Sigmoid colon (tissue), 7 donors: ENCODE data around the gene MYH14. TPM values are rescaled to one million over a fixed set of nuclear protein-coding genes. Genes with fewer than 3 reads are reported as not detected.

Experiments
- DNase-seq: peaks from one replicate; pipeline ENCODE4 v3.0.0-alpha.2; 2019
- H3K27ac ChIP-seq, 4 donors: fragments of 200-600 bp; sonication (generic); one replicate each; pipeline ENCODE4 v1.5.1; 2016 to 2019; ENCODE audit warnings: mild to moderate bottlenecking in 1 of 4
- H3K27me3 ChIP-seq, 3 donors: fragments of 200-600 bp; sonication (generic); one replicate each; pipeline ENCODE4 v1.5.1; 2019; ENCODE audit warnings: mild to moderate bottlenecking in 1 of 3
- H3K36me3 ChIP-seq, 4 donors: fragments of 200-600 bp; sonication (generic); one replicate each; pipeline ENCODE4 v1.5.1; 2016 to 2019
- H3K4me1 ChIP-seq, 4 donors: fragments of 200-600 bp; sonication (generic); one replicate each; pipeline ENCODE4 v1.5.1; 2017 to 2019
- H3K4me3 ChIP-seq, 4 donors: fragments of 200-600 bp; sonication (generic); one replicate each; pipeline ENCODE4 v1.5.1; 2017 to 2019; ENCODE audit warnings: mild to moderate bottlenecking in 2 of 4, moderate library complexity in 1 of 4
- H3K9me3 ChIP-seq, 4 donors: fragments of 200-600 bp in 3 of 4; sonication (generic) in 3 of 4; one replicate each; pipeline versions ENCODE4 v1.5.1 to v1.6.1; 2013 to 2019
- EP300 ChIP-seq, 4 donors: sonication (generic); formaldehyde crosslinking; IDR thresholded peaks; one replicate each; pipeline ENCODE4 v1.6.1; 2017; ENCODE audit warnings: antibody characterized with exemption in 4 of 4
- POLR2A ChIP-seq, 2 donors: fragments of 450-650 bp; IDR thresholded peaks; one replicate each; pipeline ENCODE4 v1.6.1; 2016; ENCODE audit warnings: antibody characterized with exemption in 2 of 2, mild to moderate bottlenecking in 2 of 2, moderate library complexity in 2 of 2
- POLR2AphosphoS5 ChIP-seq, 4 donors: sonication (generic); formaldehyde crosslinking; IDR thresholded peaks; one replicate each; pipeline ENCODE4 v1.6.1; 2017; ENCODE audit warnings: antibody characterized with exemption in 4 of 4
- WGBS, 2 donors: extraction: QIAGEN DNeasy Blood & Tissue Kit; methylation state at CpG; one replicate each; pipeline ENCODE4 v1.1.7; 2013; 5-methylcytosine and 5-hydroxymethylcytosine counted together
- intact Hi-C: fragments of 100-400 bp; cut with DNase I; formaldehyde crosslinking; loops from one replicate; pipeline ENCODE4 v1.15.1; 2023
- polyA plus RNA-seq, 3 donors: library from polyadenylated mRNA; stranded (reverse); fragments of 200-250 nt; gene quantifications; one replicate each; pipeline ENCODE4 v1.2.3, GENCODE V29; 2013
- total RNA-seq, 4 donors: library from RNA; depleted of rRNA; stranded (reverse); fragments of >200 nt; gene quantifications; one replicate each; pipeline ENCODE4 v1.1.0, GENCODE V29; 2016
- TF ChIP-seq, protein P1 (sequence below), 4 experiments: fragments of 450-650 bp in 3 of 4; fragments of 200-600 bp in 1 of 4; IDR thresholded peaks; one replicate each; pipeline ENCODE4 v1.5.1; 2016 to 2019; ENCODE audit warnings: antibody characterized with exemption in 4 of 4, mild to moderate bottlenecking in 3 of 4, moderate library complexity in 2 of 4
- donor health status: healthy with polysubstance abuse.
- donor health status: Bipolar disorder and iron deficiency.
- donor health status: healthy.

MYH14 gene
- total and polyA plus RNA-seq, 7 donors: 0.16 to 479 (median 3.9) TPM

- intact Hi-C loops: no loop called here
- DNase-seq: no peak
- Histone ChIP-seq H3K9me3 (no peaks in the 10 kb centered on the region), H3K4me1 (no peaks in the 10 kb centered on the region), H3K36me3 (no peaks in the 10 kb centered on the region), H3K27ac (peak overlapping the region in 1 of 4 donors; percentile 12), H3K4me3 (no peak overlapping the region), H3K27me3 (peaks cover 0 to 23% (median 0%) of the 10 kb centered on the region in 3 donors)
- 6 to 51% methylated on average over 8 of the region's 8 CpGs for WGBS, 2 donors
- TF ChIP-seq EP300 (IDR thresholded peaks at IDR 0.05) (no peak), POLR2AphosphoS5 (IDR thresholded peaks at IDR 0.05) (no peak), POLR2A (IDR thresholded peaks at IDR 0.05) (no peak)
- TF ChIP-seq, protein P1, sequence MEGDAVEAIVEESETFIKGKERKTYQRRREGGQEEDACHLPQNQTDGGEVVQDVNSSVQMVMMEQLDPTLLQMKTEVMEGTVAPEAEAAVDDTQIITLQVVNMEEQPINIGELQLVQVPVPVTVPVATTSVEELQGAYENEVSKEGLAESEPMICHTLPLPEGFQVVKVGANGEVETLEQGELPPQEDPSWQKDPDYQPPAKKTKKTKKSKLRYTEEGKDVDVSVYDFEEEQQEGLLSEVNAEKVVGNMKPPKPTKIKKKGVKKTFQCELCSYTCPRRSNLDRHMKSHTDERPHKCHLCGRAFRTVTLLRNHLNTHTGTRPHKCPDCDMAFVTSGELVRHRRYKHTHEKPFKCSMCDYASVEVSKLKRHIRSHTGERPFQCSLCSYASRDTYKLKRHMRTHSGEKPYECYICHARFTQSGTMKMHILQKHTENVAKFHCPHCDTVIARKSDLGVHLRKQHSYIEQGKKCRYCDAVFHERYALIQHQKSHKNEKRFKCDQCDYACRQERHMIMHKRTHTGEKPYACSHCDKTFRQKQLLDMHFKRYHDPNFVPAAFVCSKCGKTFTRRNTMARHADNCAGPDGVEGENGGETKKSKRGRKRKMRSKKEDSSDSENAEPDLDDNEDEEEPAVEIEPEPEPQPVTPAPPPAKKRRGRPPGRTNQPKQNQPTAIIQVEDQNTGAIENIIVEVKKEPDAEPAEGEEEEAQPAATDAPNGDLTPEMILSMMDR (IDR thresholded peaks at IDR 0.05): no peak
Observed at GRCh38 chr19:50190439-50190891, 13.0 kb upstream of the MYH14 start.

DNA sequence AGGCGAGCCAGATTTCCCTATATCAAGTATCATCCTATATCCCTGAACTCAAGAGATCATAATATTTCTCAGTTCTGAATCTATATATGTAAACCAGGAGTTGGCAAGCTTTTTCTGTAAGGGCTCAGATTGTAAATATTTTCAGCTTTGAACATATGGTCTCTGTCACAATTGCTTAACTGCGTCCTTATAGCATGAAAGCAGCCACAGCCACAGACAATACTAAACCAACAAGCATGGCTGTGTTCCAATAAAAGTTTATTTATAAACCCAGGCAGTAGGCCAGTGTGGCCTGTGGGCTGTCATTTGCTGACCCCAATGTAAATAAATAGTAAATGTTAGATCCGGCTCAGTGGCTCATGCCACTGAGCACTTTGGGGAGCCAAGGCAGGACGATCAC lies 12.2 kb upstream of the MYH14 start:
- no peaks in the 10 kb centered on the region for H3K9me3 ChIP-seq
- 8 to 46% methylated on average over 4 of the region's 4 CpGs for WGBS, 2 donors
- no peaks in the 10 kb centered on the region for H3K4me1 ChIP-seq
- no peak overlapping the region for H3K4me3 ChIP-seq
- H3K36me3 ChIP-seq: no peaks in the 10 kb centered on the region
- intact Hi-C loops: no loop called here
- TF ChIP-seq POLR2A (IDR thresholded peaks at IDR 0.05) (no peak), POLR2AphosphoS5 (IDR thresholded peaks at IDR 0.05) (no peak), EP300 (IDR thresholded peaks at IDR 0.05) (no peak)
- TF ChIP-seq, protein P1 (IDR thresholded peaks at IDR 0.05): no peak
- no peak overlapping the region for H3K27ac ChIP-seq
- DNase-seq: no peak
- peaks cover 0 to 29% (median 0%) of the 10 kb centered on the region in 3 donors for H3K27me3 ChIP-seq

GRCh38 chr19:50192463-50193211 lies 10.8 kb upstream of the MYH14 start:
- peaks cover 0 to 38% (median 0%) of the 10 kb centered on the region in 3 donors for H3K27me3 ChIP-seq
- H3K4me1 ChIP-seq: no peaks in the 10 kb centered on the region
- WGBS, 2 donors: 64 to 68% methylated on average over 13 of the region's 13 CpGs
- no peak overlapping the region for H3K4me3 ChIP-seq
- DNase-seq: no peak
- TF ChIP-seq, protein P1 (IDR thresholded peaks at IDR 0.05): no peak
- TF ChIP-seq POLR2A (IDR thresholded peaks at IDR 0.05) (no peak), POLR2AphosphoS5 (IDR thresholded peaks at IDR 0.05) (no peak), EP300 (IDR thresholded peaks at IDR 0.05) (no peak)
- no peak overlapping the region for H3K27ac ChIP-seq
- H3K9me3 ChIP-seq: no peaks in the 10 kb centered on the region
- H3K36me3 ChIP-seq: no peaks in the 10 kb centered on the region
- intact Hi-C loops: no loop called here

DNA sequence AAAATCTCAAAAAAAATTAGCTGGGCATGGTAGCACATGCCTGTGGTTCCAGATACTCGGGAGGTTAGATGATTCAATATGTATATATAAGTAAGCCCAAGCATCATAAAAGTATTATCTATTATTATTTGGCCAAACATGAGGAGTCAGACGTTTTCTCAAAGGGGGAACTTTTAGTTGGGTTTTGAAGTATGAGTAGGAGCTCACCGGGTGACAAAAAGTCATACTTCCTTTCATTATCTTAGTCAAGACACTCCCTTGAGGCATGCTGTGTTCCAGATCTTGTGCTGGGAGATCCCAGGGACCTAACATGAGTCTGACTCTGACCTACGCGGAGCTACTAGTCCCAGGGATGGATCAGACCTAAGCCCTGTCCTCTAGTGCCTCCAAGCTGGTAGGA lies 8.2 kb upstream of the MYH14 start:
- intact Hi-C loops: no loop called here
- Histone ChIP-seq H3K27ac (no peak overlapping the region), H3K9me3 (no peaks in the 10 kb centered on the region), H3K4me1 (peaks cover 0 to 12% (median 5%) of the 10 kb centered on the region in 4 donors), H3K36me3 (no peaks in the 10 kb centered on the region), H3K27me3 (peaks cover 0 to 45% (median 0%) of the 10 kb centered on the region in 3 donors), H3K4me3 (no peak overlapping the region)
- DNase-seq: no peak
- 73 to 89% methylated on average over 5 of the region's 5 CpGs for WGBS, 2 donors
- TF ChIP-seq EP300 (IDR thresholded peaks at IDR 0.05): no peak
- no peak for TF ChIP-seq POLR2AphosphoS5 (IDR thresholded peaks at IDR 0.05)
- no peak for TF ChIP-seq POLR2A (IDR thresholded peaks at IDR 0.05)
- TF ChIP-seq, protein P1 (IDR thresholded peaks at IDR 0.05): no peak
